Activated naive CD8-positive, alpha-beta T cell treated with anti-CD3 and anti-CD28 coated beads, Interleukin-2, amount 10 ng/mL, durations not matched to agents 7 days and 5 days (primary cell): ENCODE results near the gene SIX3. TPM values are rescaled to one million over a fixed set of nuclear protein-coding genes. Genes with fewer than 3 reads are reported as not detected.

Experiments
- ATAC-seq: fragments of 150-1000 bp; cut with Tn5 transposase; one replicate; pipeline ENCODE4 v1.10.0; 2021; ENCODE audit warnings: low read depth, moderate library complexity
- POLR2A ChIA-PET: fragments of 350-600 bp; sonication (Branson Sonifier 250); formaldehyde crosslinking; loops from one replicate; lab custom pipeline; 2021; ENCODE audit warnings: antibody characterized with exemption; lab: Charles Lee
- DNase-seq: peaks from one replicate; pipeline ENCODE4 v3.0.0; 2021
- H3K27ac Mint-ChIP-seq: one replicate; pipeline ENCODE4 v1.8.0; 2022; ENCODE audit warnings: mild to moderate bottlenecking, mixed read lengths
- H3K27me3 Mint-ChIP-seq: one replicate; pipeline ENCODE4 v1.8.0; 2022; ENCODE audit warnings: mild to moderate bottlenecking, moderate library complexity, mixed read lengths
- H3K36me3 Mint-ChIP-seq: one replicate; pipeline ENCODE4 v1.8.0; 2021; ENCODE audit warnings: mild to moderate bottlenecking, mixed read lengths
- H3K4me1 Mint-ChIP-seq: one replicate; pipeline ENCODE4 v1.8.0; 2021; ENCODE audit warnings: mixed read lengths
- H3K4me3 Mint-ChIP-seq: one replicate; pipeline ENCODE4 v1.8.0; 2022; ENCODE audit warnings: mild to moderate bottlenecking, moderate library complexity, mixed read lengths
- H3K9me3 Mint-ChIP-seq: one replicate; pipeline ENCODE4 v1.8.0; 2021; ENCODE audit warnings: mixed read lengths
- total RNA-seq, 2 experiments: library from RNA; stranded (reverse); gene quantifications; one replicate each; pipeline ENCODE4 v1.2.3, GENCODE V29; 2021

Gene SIX3
- total RNA-seq, 2 experiments from 2014 or later, result not detected

DNA sequence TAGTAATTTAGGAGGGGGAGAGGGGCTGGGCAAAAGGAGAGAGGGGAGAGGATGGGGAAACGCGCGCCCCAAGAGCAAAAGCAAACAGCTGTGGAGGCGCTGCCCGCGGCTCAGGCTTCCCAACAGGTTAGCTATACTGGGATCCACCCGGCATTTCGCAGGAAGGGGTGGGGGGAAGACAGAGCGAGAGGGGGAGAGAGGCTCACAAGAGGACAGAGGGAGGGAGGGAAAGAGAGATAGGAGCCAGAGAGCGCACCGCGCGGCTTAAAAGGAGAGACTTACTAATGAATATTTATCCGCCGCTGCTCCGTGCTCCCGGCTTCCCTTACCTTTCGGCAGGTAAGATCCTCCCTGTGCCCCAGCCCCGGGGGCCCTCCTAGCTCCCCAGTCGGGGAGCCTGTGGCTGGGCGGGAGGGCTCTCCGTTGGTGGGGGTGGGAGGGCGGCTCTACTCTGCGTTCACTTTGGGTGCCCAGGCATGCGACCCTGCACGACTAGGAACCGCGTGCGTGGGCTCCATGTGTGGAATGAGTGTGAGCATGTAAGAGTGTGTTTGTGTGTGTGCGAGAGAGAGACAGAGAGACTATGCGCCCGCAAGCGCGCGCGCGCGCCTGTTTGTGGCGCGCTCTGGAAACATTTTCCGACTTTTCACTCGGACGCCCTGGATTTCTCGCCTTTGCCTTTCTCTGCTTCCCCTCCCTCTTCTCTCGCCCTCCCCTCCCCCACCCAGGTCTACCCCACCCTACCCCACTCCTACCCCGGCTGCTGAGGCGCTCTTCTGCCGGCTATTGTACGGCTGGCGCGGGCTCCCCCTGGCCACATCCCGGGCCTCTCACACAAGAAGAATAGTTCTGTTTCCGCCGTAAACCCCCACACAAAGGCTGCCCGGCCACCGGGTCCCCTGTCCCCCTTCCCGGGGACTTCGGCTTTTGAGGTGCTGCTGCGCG is 7.2 kb upstream of the SIX3 start:
- POLR2A ChIA-PET, result no interaction called here
- peak overlapping the region; percentile 10 for H3K4me3 Mint-ChIP-seq
- peaks cover 1% of the 10 kb centered on the region for H3K36me3 Mint-ChIP-seq
- H3K27ac Mint-ChIP-seq, result peak overlapping the region; percentile 42
- H3K27me3 Mint-ChIP-seq, result peaks cover 83% of the 10 kb centered on the region
- DNase-seq (no peak), ATAC-seq (no peak)
- no peaks in the 10 kb centered on the region for H3K9me3 Mint-ChIP-seq
- H3K4me1 Mint-ChIP-seq, result peaks cover 16% of the 10 kb centered on the region

GRCh38 chr2:44934983-44935728 is 6.3 kb upstream of the SIX3 start:
- Mint-ChIP-seq H3K4me1 (peaks cover 15% of the 10 kb centered on the region), H3K27me3 (peaks cover 86% of the 10 kb centered on the region), H3K4me3 (peak overlapping the region; percentile 10), H3K9me3 (no peaks in the 10 kb centered on the region), H3K27ac (peak overlapping the region; percentile 42), H3K36me3 (no peaks in the 10 kb centered on the region)
- ATAC-seq (no peak), DNase-seq (peak; percentile 42)
- POLR2A ChIA-PET, result no interaction called here

DNA sequence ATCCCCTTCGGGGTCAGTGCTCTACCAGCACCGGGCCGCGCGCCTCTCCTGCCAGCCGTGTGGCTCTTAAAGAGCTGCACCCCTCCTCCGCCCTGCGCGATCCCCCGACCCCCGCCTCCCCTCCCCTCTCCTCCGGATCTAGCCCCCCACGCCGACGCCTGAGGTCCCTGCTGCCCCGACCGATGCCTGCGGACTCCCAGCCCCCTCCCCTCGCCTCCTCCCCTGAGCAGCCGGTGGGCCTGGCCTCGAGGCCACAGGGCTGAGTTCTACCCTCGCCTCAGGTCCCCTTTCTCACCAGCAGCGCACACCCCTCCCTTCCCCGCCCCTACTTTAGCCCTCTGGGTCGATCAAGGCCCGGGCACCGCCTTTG is 5.8 kb upstream of the SIX3 start:
- ATAC-seq (no peak), DNase-seq (no peak)
- Mint-ChIP-seq H3K9me3 (no peaks in the 10 kb centered on the region), H3K27me3 (peaks cover 86% of the 10 kb centered on the region), H3K36me3 (no peaks in the 10 kb centered on the region), H3K27ac (no peak overlapping the region), H3K4me3 (no peak overlapping the region), H3K4me1 (peaks cover 10% of the 10 kb centered on the region)
- POLR2A ChIA-PET, result no interaction called here

DNA sequence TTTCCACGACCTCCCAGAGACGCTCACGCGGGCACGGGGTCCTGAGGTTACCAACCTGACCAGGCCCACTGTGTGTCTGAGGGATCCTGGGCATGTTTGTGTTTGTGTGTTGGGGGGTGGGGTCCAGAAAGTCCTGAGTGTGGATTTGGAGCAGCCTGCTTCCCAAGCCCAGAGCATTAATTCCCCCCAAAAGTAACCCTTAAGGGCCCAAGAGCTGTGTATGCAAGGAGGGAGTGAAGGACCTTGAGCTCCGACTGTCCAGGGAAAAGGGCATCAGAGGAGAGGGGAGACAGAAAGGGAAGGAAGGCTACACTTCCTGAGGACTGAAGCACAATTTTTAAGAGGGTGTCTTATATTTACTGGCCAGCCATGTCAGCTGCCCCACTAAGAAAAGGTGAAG is 5.2 kb upstream of the SIX3 start:
- H3K4me3 Mint-ChIP-seq, result no peak overlapping the region
- H3K4me1 Mint-ChIP-seq, result peaks cover 8% of the 10 kb centered on the region
- POLR2A ChIA-PET, result no interaction called here
- peaks cover 86% of the 10 kb centered on the region for H3K27me3 Mint-ChIP-seq
- no peaks in the 10 kb centered on the region for H3K36me3 Mint-ChIP-seq
- DNase-seq (no peak), ATAC-seq (no peak)
- no peaks in the 10 kb centered on the region for H3K9me3 Mint-ChIP-seq
- no peak overlapping the region for H3K27ac Mint-ChIP-seq

- peaks cover 14% of the 10 kb centered on the region for H3K4me1 Mint-ChIP-seq
- POLR2A ChIA-PET, result no interaction called here
- no peaks in the 10 kb centered on the region for H3K9me3 Mint-ChIP-seq
- no peak for ATAC-seq
- peak overlapping the region; percentile 30 for H3K4me3 Mint-ChIP-seq
- H3K36me3 Mint-ChIP-seq, result no peaks in the 10 kb centered on the region
- no peak overlapping the region for H3K27ac Mint-ChIP-seq
- peaks cover 86% of the 10 kb centered on the region for H3K27me3 Mint-ChIP-seq
- DNase-seq, result no peak
These were observed 4.5 kb upstream of the SIX3 start for GRCh38 chr2:44936715-44937687.

GRCh38 chr2:44937688-44938240 is 3.7 kb upstream of the SIX3 start:
- no peak overlapping the region for H3K27ac Mint-ChIP-seq
- H3K4me1 Mint-ChIP-seq, result peaks cover 13% of the 10 kb centered on the region
- H3K27me3 Mint-ChIP-seq, result peaks cover 84% of the 10 kb centered on the region
- no peaks in the 10 kb centered on the region for H3K9me3 Mint-ChIP-seq
- H3K36me3 Mint-ChIP-seq, result no peaks in the 10 kb centered on the region
- peak overlapping the region; percentile 30 for H3K4me3 Mint-ChIP-seq
- POLR2A ChIA-PET, result no interaction called here
- peak; percentile 57 for DNase-seq
- ATAC-seq, result peak; percentile 38

DNA sequence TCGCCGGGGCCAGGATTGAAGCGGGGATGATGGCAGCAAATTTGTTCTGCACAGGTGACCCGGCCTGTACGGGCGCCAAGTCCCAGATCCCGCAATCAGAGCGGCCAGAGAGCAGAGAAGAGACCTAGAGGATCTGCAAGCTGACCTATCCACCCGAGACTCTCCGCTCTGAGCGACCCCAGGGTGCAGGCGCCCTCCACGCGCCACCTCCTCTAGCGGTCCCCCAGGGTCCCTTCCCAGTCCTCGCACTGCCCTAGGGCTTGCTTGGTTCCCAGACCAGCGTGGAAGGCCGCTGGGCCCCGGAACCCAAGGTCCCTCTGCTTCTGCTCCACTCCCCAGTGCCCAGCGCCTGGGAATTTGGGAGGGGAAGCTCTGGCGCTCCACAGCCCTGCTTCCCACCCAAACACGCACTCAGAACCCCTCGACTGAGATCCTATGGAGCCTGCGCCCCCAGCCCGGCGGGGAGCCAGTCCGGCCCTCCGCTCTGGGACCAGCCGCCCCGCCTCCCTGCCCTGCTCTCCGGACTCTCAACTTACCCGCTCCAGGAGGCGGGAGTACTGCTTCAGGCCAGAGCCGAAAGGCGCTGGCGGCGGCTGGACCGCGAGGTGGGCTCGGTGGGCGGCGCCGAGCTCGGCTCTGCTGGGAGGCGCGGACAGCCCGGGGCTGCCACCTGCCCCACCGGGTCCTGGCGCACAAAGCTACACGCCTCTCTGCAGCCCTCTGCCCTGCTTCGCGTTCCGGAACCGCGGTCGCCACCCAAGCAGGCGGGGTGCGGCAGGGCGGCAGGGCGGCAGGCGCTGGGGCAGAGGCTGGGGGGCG is 3.0 kb upstream of the SIX3 start:
- no peaks in the 10 kb centered on the region for H3K36me3 Mint-ChIP-seq
- peaks cover 17% of the 10 kb centered on the region for H3K4me1 Mint-ChIP-seq
- H3K4me3 Mint-ChIP-seq, result no peak overlapping the region
- H3K9me3 Mint-ChIP-seq, result no peaks in the 10 kb centered on the region
- ATAC-seq (no peak), DNase-seq (peak; percentile 45)
- POLR2A ChIA-PET, result no interaction called here
- H3K27me3 Mint-ChIP-seq, result peaks cover 84% of the 10 kb centered on the region
- H3K27ac Mint-ChIP-seq, result no peak overlapping the region

GRCh38 chr2:44939106-44940048 is 2.1 kb upstream of the SIX3 start:
- ATAC-seq (no peak), DNase-seq (no peak)
- peaks cover 15% of the 10 kb centered on the region for H3K4me1 Mint-ChIP-seq
- POLR2A ChIA-PET, result no interaction called here
- H3K36me3 Mint-ChIP-seq, result no peaks in the 10 kb centered on the region
- H3K27me3 Mint-ChIP-seq, result peaks cover 86% of the 10 kb centered on the region
- no peaks in the 10 kb centered on the region for H3K9me3 Mint-ChIP-seq
- no peak overlapping the region for H3K27ac Mint-ChIP-seq
- H3K4me3 Mint-ChIP-seq, result no peak overlapping the region

GRCh38 chr2:44940049-44940494 is 1.4 kb upstream of the SIX3 start:
- POLR2A ChIA-PET, result no interaction called here
- H3K4me1 Mint-ChIP-seq, result peaks cover 20% of the 10 kb centered on the region
- DNase-seq (no peak), ATAC-seq (no peak)
- H3K36me3 Mint-ChIP-seq, result no peaks in the 10 kb centered on the region
- H3K9me3 Mint-ChIP-seq, result no peaks in the 10 kb centered on the region
- H3K27me3 Mint-ChIP-seq, result peaks cover 84% of the 10 kb centered on the region
- no peak overlapping the region for H3K4me3 Mint-ChIP-seq
- no peak overlapping the region for H3K27ac Mint-ChIP-seq

GRCh38 chr2:44940732-44941464 is 604 bp upstream of the SIX3 start:
- Mint-ChIP-seq H3K27ac (peak overlapping the region; percentile 16), H3K4me3 (peak overlapping the region; percentile 75), H3K4me1 (peaks cover 21% of the 10 kb centered on the region), H3K36me3 (no peaks in the 10 kb centered on the region), H3K27me3 (peaks cover 87% of the 10 kb centered on the region), H3K9me3 (no peaks in the 10 kb centered on the region)
- DNase-seq, result no peak
- POLR2A ChIA-PET, result no interaction called here
- no peak for ATAC-seq
